Urinary bladder (tissue), 4 donors: ENCODE data around the gene FAM8A1. TPM values are rescaled to one million over a fixed set of nuclear protein-coding genes. Genes with fewer than 3 reads are reported as not detected.

Experiments used
- DNase-seq: peaks from one replicate; pipeline ENCODE4 v3.0.0-alpha.2; 2015; ENCODE audit errors: extremely low spot score
- H3K27ac ChIP-seq: one replicate; pipeline ENCODE4 v1.5.1; 2013; ENCODE audit warnings: low read depth, mild to moderate bottlenecking, moderate library complexity
- H3K36me3 ChIP-seq: one replicate; pipeline ENCODE4 v1.6.1; 2013; ENCODE audit warnings: mild to moderate bottlenecking, moderate library complexity; ENCODE audit not compliant: insufficient read depth
- H3K4me1 ChIP-seq: one replicate; pipeline ENCODE4 v1.6.1; 2013; ENCODE audit warnings: mild to moderate bottlenecking, moderate library complexity; ENCODE audit not compliant: insufficient read depth
- H3K4me3 ChIP-seq: one replicate; pipeline ENCODE4 v1.5.1; 2013; ENCODE audit warnings: low read depth, low read length
- WGBS: extraction: QIAGEN DNeasy Blood & Tissue Kit; methylation state at CpG from one replicate; pipeline ENCODE4 v1.1.7; 2013; 5-methylcytosine and 5-hydroxymethylcytosine counted together
- polyA plus RNA-seq: library from polyadenylated mRNA; stranded (reverse); fragments of 200-250 nt; gene quantifications from one replicate; pipeline ENCODE4 v1.2.3, GENCODE V29; 2013
- total RNA-seq: library from RNA; depleted of rRNA; stranded (reverse); fragments of >200 nt; gene quantifications from one replicate; pipeline ENCODE4 v1.2.3, GENCODE V29; 2014
- donor health status: healthy with polysubstance abuse.
- donor health status: healthy.

Gene FAM8A1
- total and polyA plus RNA-seq, 2 donors = 31.0 to 59.9 TPM

- no peak for DNase-seq
- peaks cover 3% of the 10 kb centered on the region for H3K36me3 ChIP-seq
- H3K27ac ChIP-seq = no peak overlapping the region
- H3K4me3 ChIP-seq = no peak overlapping the region
- no peaks in the 10 kb centered on the region for H3K4me1 ChIP-seq
- WGBS = 81% methylated on average over 2 of the region's 2 CpGs
These were observed 20.9 kb downstream of the FAM8A1 start for GRCh38 chr6:17621003-17621402.

DNA sequence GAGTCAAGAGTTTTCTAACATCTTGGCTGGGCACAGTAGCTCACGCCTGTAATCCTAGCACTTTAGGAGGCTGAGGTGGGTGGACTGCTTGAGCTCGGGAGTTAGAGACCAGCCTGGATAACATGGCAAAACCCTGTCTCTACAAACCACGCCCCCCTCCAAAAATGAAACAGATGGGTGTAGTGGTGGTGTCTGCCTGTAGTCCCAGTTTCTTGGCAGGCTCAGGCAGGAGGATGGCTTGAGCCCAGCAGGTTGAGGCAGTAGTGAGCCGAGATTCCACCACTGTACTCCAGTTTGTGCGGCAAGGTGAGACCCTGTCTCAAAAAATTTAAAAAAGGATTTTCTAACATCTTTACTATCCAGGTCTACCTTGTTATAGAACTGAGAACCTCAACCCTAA lies 22.0 kb downstream of the FAM8A1 start:
- H3K27ac ChIP-seq = no peak overlapping the region
- no peak for DNase-seq
- H3K36me3 ChIP-seq = peaks cover 3% of the 10 kb centered on the region
- H3K4me1 ChIP-seq = no peaks in the 10 kb centered on the region
- no peak overlapping the region for H3K4me3 ChIP-seq
- 90% methylated on average over 5 of the region's 5 CpGs for WGBS

- Histone ChIP-seq H3K36me3 (peaks cover 3% of the 10 kb centered on the region), H3K4me3 (no peak overlapping the region), H3K4me1 (no peaks in the 10 kb centered on the region), H3K27ac (no peak overlapping the region)
- DNase-seq = no peak
- 45% methylated on average over 1 of the region's 1 CpG for WGBS
These were observed 24.3 kb downstream of the FAM8A1 start for GRCh38 chr6:17624396-17624795.

DNA sequence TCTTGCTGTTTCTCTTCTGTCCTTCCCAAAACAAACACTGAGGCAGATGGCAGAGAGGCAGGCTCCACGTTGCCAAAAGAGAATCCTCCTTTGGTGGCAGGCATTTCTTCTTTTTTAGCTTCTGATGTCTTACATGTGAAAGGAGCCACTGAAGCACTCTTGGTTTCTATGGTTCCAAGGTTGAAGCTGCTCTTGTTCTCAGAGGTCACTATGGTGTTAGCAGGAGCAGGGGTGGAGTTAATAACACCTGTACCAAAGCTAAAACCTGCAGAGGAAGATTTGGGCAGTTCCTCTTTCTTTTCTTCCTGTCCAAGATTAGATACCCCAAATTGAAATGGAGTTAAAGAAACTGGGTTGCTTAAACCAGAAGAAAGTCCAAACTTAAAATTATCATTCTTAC lies 28.8 kb downstream of the FAM8A1 start:
- Histone ChIP-seq H3K36me3 (peaks cover 5% of the 10 kb centered on the region), H3K27ac (no peak overlapping the region), H3K4me1 (no peaks in the 10 kb centered on the region), H3K4me3 (no peak overlapping the region)
- no peak for DNase-seq
- WGBS = 86% methylated on average over 1 of the region's 1 CpG

- 82% methylated on average over 8 of the region's 8 CpGs for WGBS
- H3K4me1 ChIP-seq = no peaks in the 10 kb centered on the region
- no peak overlapping the region for H3K27ac ChIP-seq
- peaks cover 3% of the 10 kb centered on the region for H3K36me3 ChIP-seq
- no peak overlapping the region for H3K4me3 ChIP-seq
- no peak for DNase-seq
These were observed 29.9 kb downstream of the FAM8A1 start for GRCh38 chr6:17629824-17630510.

- WGBS = 53% methylated on average over 5 of the region's 5 CpGs
- no peak overlapping the region for H3K27ac ChIP-seq
- H3K4me3 ChIP-seq = no peak overlapping the region
- no peak for DNase-seq
- H3K4me1 ChIP-seq = no peaks in the 10 kb centered on the region
- peaks cover 3% of the 10 kb centered on the region for H3K36me3 ChIP-seq
These were observed 30.5 kb downstream of the FAM8A1 start for GRCh38 chr6:17630511-17631073.

DNA sequence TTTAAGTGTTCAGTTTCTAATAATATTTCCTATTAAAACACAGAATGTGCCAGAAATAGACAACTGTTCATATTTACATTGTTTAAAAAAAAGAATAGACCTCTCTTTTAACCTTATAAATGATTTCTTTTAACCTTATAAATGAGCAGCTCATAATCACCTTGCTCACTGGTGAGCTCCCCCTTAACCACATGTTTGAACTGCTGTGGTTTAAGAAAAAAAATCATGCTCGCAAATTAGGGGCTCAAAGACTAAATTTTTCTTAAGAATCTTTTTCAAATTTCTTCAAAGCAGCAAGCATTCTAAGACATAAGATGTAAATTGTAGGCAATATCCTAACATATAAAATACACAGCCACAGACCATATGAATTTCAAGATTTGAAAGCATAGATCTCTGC lies 32.8 kb downstream of the FAM8A1 start:
- H3K36me3 ChIP-seq = peaks cover 2% of the 10 kb centered on the region
- H3K4me3 ChIP-seq = no peak overlapping the region
- H3K4me1 ChIP-seq = no peaks in the 10 kb centered on the region
- 84% methylated on average over 1 of the region's 1 CpG for WGBS
- H3K27ac ChIP-seq = no peak overlapping the region
- DNase-seq = no peak

DNA sequence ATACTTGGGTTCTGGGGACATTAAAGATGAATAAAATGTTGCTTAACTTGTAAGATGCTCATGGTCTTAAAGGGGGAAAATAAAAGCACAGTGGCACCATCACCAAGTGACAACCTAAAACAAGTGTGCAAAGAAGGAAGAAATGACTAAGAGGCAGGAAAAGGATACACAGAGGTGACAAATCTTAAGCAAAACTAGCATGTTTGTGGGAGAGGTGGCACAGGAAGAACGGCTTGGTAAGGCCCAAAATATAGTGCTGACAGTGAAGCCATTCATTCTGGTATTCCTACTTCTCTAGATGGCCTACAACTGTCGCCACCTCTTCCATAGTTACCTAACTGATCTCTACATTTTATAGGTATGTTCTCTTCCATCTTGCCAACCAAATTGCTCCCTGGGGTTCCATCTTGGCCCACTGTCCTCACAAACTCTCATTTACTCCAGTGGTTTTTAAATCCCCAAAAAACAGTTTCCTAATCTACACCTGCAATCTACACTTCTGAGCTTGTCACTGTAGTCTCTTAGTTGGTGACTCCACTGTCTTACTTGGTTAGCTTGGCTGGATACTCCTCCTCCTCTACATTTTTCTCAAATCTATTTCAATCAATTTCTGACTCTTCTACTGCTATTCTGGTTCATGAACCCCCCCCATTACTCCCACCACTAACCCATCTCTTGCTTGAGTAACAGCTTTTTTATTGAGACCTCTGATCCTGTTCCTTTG lies 33.5 kb downstream of the FAM8A1 start:
- H3K36me3 ChIP-seq = peaks cover 2% of the 10 kb centered on the region
- WGBS = 90% methylated on average over 2 of the region's 2 CpGs

DNA sequence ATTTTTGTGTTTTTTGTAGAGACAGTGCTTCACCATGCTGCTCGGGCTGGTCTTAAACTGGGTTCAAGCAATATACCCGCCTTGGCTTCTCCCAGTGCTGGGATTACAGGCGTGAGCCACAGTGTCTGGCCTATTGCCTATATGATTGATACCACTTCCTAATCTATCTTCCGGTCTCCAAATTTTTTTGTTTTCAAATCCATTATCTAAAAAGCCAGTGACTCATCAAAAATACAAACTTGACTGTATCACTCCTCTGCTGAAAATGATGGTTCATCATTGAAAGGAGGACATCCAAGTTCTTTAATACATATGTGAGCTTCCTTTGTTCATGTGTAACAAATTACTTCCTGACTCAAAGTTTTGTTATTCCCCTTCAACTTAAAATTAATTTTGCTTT lies 35.5 kb downstream of the FAM8A1 start:
- H3K36me3 ChIP-seq = peaks cover 2% of the 10 kb centered on the region
- H3K27ac ChIP-seq = no peak overlapping the region
- WGBS = 93% methylated on average over 4 of the region's 4 CpGs
- no peaks in the 10 kb centered on the region for H3K4me1 ChIP-seq
- no peak overlapping the region for H3K4me3 ChIP-seq
- no peak for DNase-seq

More for the DNA sequence above, 33.5 kb downstream of the FAM8A1 start:
- Histone ChIP-seq H3K4me3 (no peak overlapping the region), H3K4me1 (no peaks in the 10 kb centered on the region), H3K27ac (no peak overlapping the region)
- no peak for DNase-seq

- WGBS = 57% methylated on average over 2 of the region's 2 CpGs
- Histone ChIP-seq H3K4me3 (no peak overlapping the region), H3K4me1 (no peaks in the 10 kb centered on the region), H3K27ac (no peak overlapping the region), H3K36me3 (no peaks in the 10 kb centered on the region)
- DNase-seq = no peak
These were observed 38.2 kb downstream of the FAM8A1 start for GRCh38 chr6:17638212-17638715.

DNA sequence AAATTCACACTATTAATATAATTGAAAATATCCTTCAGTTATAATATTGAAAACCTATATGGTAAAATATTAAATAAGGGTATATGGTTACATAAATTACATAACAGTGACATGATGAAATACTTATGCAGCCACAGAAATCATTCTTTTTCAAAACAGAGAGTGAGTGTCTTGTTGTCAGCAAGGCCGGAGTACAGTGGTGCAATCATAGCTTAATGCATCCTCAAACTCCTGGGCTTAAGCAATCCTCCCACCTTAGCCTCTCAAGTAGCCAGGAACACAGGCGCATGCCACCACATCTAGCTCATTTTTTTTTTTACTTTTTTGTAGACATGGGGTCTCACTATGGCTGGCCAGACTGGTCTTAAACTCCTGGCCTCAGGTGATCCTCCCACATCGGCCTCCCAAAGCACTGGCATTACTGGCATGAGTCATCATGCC lies 40.4 kb downstream of the FAM8A1 start:
- no peaks in the 10 kb centered on the region for H3K4me1 ChIP-seq
- no peak overlapping the region for H3K4me3 ChIP-seq
- no peak for DNase-seq
- WGBS = 94% methylated on average over 3 of the region's 3 CpGs
- H3K36me3 ChIP-seq = no peaks in the 10 kb centered on the region
- no peak overlapping the region for H3K27ac ChIP-seq

DNA sequence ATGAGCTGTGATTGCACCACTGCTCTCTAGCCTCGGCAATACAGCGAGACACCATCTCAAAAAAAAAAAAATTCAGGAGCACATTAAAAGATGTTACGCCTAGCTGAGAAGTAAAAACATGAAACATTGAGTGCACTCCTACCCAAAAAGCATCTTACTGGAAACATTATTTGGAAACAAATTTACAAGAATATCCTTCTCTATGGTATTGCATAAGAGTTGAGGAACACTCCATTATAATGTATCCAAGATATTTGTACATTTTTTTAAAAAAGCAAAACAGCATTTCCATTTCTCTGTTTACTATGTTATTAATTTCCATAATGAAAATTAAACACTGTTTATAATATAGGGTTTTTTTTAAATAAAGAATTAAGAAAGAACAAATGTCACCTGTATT lies 48.6 kb downstream of the FAM8A1 start:
- H3K36me3 ChIP-seq = peaks cover 2% of the 10 kb centered on the region
- WGBS = 96% methylated on average over 3 of the region's 3 CpGs

GRCh38 chr6:17650656-17651309 lies 50.7 kb downstream of the FAM8A1 start:
- Histone ChIP-seq H3K27ac (no peak overlapping the region), H3K36me3 (peaks cover 2% of the 10 kb centered on the region), H3K4me1 (no peaks in the 10 kb centered on the region), H3K4me3 (no peak overlapping the region)
- WGBS = 86% methylated on average over 3 of the region's 3 CpGs
- no peak for DNase-seq

More for the DNA sequence above, 48.6 kb downstream of the FAM8A1 start:
- no peak overlapping the region for H3K27ac ChIP-seq
- no peak for DNase-seq
- no peak overlapping the region for H3K4me3 ChIP-seq
- no peaks in the 10 kb centered on the region for H3K4me1 ChIP-seq
